ENCODE measurements around the gene DUSP9. TPM values are rescaled to one million over a fixed set of nuclear protein-coding genes. Genes with fewer than 3 reads are reported as not detected.

DUSP9 gene
- total and polyA plus RNA-seq, 10 of the 15 experiments (the other 5 are each of a cell fraction or from before 2014, with no cell fraction given) = 0.10 TPM; not detected in 9

DNA sequence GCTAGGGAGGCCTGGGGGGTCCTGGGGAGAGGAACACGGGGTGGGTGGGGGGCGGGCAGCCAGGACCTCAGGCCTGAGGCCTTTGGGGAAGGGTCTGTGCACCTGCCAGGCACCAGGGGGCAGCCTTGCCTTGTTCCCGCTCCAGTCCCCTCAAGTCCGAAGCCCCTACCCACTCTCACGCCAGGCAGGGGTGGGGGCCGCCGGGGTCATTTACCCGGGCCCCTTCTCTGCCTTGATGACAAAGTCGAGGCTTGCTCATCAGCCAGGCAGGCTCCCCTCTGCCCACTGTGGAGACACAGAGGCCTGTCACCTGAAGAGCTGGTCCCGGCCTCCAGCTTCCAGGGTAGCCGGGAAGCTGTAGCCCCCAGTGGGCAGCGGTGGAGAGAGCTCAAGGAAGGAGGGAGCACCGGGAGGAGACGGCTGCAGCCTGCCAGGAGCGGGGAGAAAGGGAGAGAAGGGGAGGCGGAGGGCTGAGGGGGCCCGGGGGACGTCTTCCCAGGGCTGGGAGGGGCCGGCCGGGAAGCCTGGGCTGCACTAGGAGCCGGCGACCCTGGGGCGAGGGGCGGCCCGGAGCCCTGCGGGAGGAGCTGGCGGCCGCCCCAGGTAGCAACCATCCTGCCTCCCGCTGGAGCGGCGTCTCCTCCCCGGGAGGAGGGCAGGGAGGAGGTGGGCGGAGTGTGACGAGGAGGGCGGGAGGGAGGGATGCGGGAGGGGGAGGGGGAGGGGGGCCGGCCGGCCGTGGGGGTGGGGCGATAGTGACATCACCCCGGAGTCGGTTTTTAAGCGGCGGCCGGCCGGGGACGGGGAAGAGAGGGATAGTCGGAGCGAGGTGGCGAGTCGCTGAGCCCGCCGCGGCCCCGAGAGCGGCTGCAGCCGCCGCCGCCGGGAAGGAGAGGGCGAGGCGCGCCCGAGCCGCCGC is 40.4 kb downstream of the DUSP9 start, which contains the start of gene SLC6A8:
TSS of gene SLC6A8 (plus strand) at position 806 of the 919 bp plus-strand sequence. CDS start 649 bp downstream, outside the sequence.
- POLR2A ChIA-PET = no interaction called here
- H2AFZ ChIP-seq (ENCODE audit: control insufficient read depth, low read depth, low read length) = no peak within 1 kb of the TSS

More for the DNA sequence above, 40.4 kb downstream of the DUSP9 start, which contains the start of gene SLC6A8:
- Histone ChIP-seq H3K4me2 (ENCODE audit: control insufficient read depth, insufficient read depth) (no peak within 1 kb of the TSS), H3K4me1 (ENCODE audit: control insufficient read depth, insufficient read depth, low read length) (no peaks in the 10 kb centered on the region), H3K9me3 (replicated peaks; ENCODE audit: control insufficient read depth, insufficient read depth, low read length) (no peaks in the 10 kb centered on the region; the same call in 2 of the 3 replicates), H3K4me3 (no peak within 1 kb of the TSS), H3K9ac (ENCODE audit: control insufficient read depth, insufficient read depth, low read length) (no peak within 1 kb of the TSS), H3K79me2 (ENCODE audit: control insufficient read depth, insufficient read depth, low read length) (no peaks in the 10 kb centered on the region), H3K27me3 (replicated peaks in 1 of 2; ENCODE audit: control insufficient read depth in 2 of 2, insufficient read depth in 2 of 2, low read length in 1 of 2) (no peaks in the 10 kb centered on the region), H3K27ac (ENCODE audit: control insufficient read depth, insufficient read depth) (no peak within 1 kb of the TSS), H3K36me3 (ENCODE audit: control insufficient read depth in 2 of 2, insufficient read depth in 2 of 2, low read length in 1 of 2) (no peaks in the 10 kb centered on the region), H4K20me1 (ENCODE audit: control insufficient read depth, insufficient read depth) (no peaks in the 10 kb centered on the region)
- ChIA-PET CTCF (interaction anchor here (1.4 to 1.6 kb wide), 2 partner anchors 35 to 76 kb away, joined by 3 read pairs; partner anchors contain the start of gene PLXNB3), RAD21 (ENCODE audit: unreplicated experiment) (interaction anchor here (1.0 to 1.5 kb wide), 4 partner anchors 36 to 238 kb away, joined by 3 to 4 read pairs (median 3); partner anchors contain the start of genes BCAP31, IDH3G and SSR4), SMC1A (ENCODE audit: uncharacterized antibody, unreplicated experiment) (no interaction called here)
- WGBS (ENCODE audit: insufficient coverage, insufficient replicate concordance, low lambda C conversion rate, missing lambda C conversion rate) = 33% methylated on average over 12 of the region's 66 CpGs
- FAIRE-seq = no peak
- BruUV-seq (replicated peaks) = no TSS peak
- TF ChIP-seq TCF12 (IDR thresholded peaks at IDR 0.05; ENCODE audit: low read depth, low read length) = no peak
- no peak for TF ChIP-seq FOXM1 (IDR thresholded peaks at IDR 0.05; ENCODE audit: low read depth, low read length)
- TF ChIP-seq IRF5 (IDR thresholded peaks at IDR 0.05; ENCODE audit: borderline replicate concordance) = no peak
- TF ChIP-seq CTCF (IDR thresholded peaks at IDR 0.05 in 2 of 3, conservative IDR thresholded peaks at IDR 0.05 in 1 of 3; ENCODE audit: control insufficient read depth in 2 of 3, extremely low read depth in 1 of 3, insufficient read depth in 1 of 3, low read depth in 3 of 3, low read length in 3 of 3) = peak in 2 of 3 experiments; percentile 28 to 41; a peak in 3 of 6 replicates
- TF ChIP-seq, protein P1, sequence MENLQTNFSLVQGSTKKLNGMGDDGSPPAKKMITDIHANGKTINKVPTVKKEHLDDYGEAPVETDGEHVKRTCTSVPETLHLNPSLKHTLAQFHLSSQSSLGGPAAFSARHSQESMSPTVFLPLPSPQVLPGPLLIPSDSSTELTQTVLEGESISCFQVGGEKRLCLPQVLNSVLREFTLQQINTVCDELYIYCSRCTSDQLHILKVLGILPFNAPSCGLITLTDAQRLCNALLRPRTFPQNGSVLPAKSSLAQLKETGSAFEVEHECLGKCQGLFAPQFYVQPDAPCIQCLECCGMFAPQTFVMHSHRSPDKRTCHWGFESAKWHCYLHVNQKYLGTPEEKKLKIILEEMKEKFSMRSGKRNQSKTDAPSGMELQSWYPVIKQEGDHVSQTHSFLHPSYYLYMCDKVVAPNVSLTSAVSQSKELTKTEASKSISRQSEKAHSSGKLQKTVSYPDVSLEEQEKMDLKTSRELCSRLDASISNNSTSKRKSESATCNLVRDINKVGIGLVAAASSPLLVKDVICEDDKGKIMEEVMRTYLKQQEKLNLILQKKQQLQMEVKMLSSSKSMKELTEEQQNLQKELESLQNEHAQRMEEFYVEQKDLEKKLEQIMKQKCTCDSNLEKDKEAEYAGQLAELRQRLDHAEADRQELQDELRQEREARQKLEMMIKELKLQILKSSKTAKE (IDR thresholded peaks at IDR 0.05; ENCODE audit: low read depth, poor library complexity, severe bottlenecking) = no peak
- no peak for TF ChIP-seq DPF2 (IDR thresholded peaks at IDR 0.05)
- 0 out of 2 replicates have a peak, but pooled peaks have one; percentile 24 for TF ChIP-seq RAD21 (IDR thresholded peaks at IDR 0.05; ENCODE audit: insufficient read depth, low read depth, low read length)
- no peak for TF ChIP-seq HDAC2 (IDR thresholded peaks at IDR 0.05)
- no peak for TF ChIP-seq SUPT20H (IDR thresholded peaks at IDR 0.05; ENCODE audit: borderline replicate concordance, control insufficient read depth, low read depth, low read length)
- TF ChIP-seq NR2F1 (conservative IDR thresholded peaks at IDR 0.05) = no peak
- TF ChIP-seq CHD4 (IDR thresholded peaks at IDR 0.05) = no peak
- TF ChIP-seq SMC3 (IDR thresholded peaks at IDR 0.05; ENCODE audit: borderline replicate concordance, low read length) = peak; percentile 18; the same call in 1 of the 2 replicates
- intact Hi-C loops (cut with micrococcal nuclease; ENCODE audit: unreplicated experiment) = no loop called here
- in situ Hi-C loops (cut with MboI) = no loop called here
- peak; percentile 65 for ATAC-seq
- no peak for DNase-seq (ENCODE audit: low read depth, low spot score)

All from GM12878 (cell line).